ENCODE results near the gene PBX3. TPM values are rescaled to one million over a fixed set of nuclear protein-coding genes. Genes with fewer than 3 reads are reported as not detected.

The PBX3 gene
- 14.3 and 14.4 TPM in 2 replicates for total RNA-seq

DNA sequence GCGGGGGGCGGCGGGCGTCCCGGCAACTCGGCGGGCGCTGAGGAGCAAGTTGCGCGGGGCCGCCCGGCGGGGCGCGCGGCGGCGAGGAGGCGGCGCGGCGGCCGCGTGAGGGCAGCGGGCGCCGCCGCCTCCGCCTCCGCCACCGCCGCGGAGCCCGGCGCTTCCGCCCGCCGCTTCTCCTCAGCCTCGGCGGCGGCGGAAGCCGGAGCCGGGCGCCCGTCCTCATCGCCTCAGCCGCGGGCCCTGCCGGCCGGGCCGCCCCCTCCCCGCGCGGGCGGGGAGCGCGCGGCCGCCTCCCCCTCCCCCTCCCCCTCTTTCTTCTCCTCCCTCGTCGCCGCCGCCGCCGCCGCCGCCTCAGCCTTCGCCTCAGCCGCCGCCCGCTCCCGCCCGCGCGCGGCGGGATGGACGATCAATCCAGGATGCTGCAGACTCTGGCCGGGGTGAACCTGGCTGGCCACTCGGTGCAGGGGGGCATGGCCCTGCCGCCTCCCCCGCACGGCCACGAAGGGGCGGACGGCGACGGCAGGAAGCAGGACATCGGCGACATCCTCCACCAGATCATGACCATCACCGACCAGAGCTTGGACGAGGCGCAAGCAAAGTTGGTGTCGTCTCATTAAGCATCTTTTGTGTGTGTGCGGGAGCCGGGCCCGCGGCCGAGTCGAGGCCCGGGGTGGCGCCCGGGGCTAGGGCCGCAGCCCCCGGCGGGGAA is at the start of gene PBX3:
TSS of gene PBX3 (plus strand) at position 321 of the 712 bp plus-strand sequence.

DNA sequence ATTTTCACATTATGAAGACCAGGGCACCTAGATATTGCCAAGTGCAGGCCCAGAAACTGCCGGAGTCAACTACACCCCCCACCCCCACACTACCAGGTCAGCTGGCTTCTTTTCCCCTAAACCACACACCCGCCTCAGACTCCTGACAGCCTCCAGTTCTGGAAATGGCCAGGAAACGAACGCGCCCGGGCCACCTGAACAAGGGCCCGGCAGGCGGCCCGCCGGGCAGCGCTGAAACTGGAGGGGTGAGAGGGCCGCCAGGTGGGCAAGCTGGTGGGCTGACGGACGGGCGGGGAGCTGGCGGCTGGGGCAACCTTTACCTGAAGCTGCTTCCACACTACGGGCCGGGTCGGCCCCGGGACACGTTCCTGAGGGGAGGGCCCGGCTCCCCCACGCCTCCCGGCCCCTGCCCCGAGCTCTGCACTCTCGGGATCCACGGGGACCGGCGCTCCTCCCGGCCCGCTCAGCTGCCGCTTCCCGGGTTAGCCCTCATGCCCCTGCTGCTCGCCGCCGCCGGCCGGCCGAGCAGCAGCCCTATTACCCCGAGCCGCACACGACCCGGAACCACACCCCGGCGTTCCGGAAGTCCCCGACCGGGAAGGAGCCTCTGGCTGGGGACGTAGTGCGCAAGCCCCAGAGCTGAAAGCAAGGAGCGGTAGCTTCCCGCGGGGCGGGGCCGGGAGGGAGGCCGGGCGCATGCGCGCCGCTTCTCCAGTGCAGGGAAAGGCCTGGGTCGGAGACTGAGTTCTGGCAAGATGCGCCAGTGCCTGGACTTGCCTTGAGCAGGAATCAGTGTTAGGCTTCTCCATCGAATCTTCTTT is 40.3 kb upstream of the PBX3 start, which contains the start of gene MAPKAP1:
TSS of gene MAPKAP1 (minus strand) at position 558 of the 821 bp plus-strand sequence. CDS start 34,634 bp downstream, outside the sequence.

Other genes with a start within 250 kb of the PBX3 start
- 75.2 and 78.0 TPM in 2 replicates for gene MAPKAP1, start 40.2 kb upstream of the PBX3 start, total RNA-seq